HUDEP-2 (cell line): ENCODE measurements around the gene TTLL11.
"Not testable (repeated sequence)": the region's sequence is repeated elsewhere in the genome, so short reads cannot be mapped to it uniquely, and the experiment has no call there.

ENCODE experiments used
- DNase-seq, 76 experiments: peaks; one replicate each; lab custom pipeline; 2025; ENCODE audit not compliant: unreplicated experiment in 76 of 76; lab: John Stamatoyannopoulos, UW

The TTLL11 gene

GRCh38 chr9:122015170-122015821 is 77.8 kb downstream of the TTLL11 start:
- DNase-seq, result no peak

GRCh38 chr9:122011818-122012498 is 81.2 kb downstream of the TTLL11 start:
- no peak for DNase-seq

GRCh38 chr9:122008559-122008958 is 84.5 kb downstream of the TTLL11 start:
- no peak for DNase-seq

DNA sequence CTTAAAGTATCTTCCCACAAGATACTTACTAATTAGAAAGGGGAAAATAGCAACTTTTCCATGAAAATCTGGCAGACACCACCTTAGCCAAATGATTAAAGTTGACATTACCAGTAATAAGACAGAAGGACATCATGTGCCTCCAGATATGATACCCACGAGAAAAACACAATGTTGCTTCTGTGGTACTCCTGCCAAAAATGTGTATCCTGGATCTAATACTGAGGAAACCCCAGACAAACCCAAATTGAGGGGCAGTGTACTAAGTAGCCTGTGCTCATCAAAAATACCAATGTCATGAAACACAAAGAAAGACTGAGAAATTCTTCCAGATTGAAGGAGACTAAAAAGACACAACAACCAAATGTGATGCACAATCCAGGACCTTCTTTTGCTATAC is 85.3 kb downstream of the TTLL11 start:
- no peak for DNase-seq

DNA sequence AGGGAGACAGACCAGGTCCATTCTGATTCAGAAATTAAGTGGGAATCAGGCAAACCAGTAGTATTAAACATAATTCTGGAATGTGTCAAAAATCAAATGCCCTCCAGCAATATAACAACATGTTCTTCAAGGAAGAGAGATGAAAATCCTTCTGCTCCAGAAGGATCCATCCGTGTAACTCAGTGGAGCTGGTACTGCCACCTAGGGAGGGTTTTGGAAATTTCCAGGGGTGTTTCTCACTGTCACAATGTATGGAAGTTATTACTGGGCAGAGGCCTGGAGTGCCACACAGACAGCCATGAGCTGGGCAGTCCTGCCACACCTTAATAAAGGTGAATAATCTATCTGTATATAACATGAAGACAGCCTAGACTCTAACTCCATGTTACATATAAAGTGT is 87.5 kb downstream of the TTLL11 start:
- DNase-seq, result peak in 1 of 76 experiments; percentile 4

DNA sequence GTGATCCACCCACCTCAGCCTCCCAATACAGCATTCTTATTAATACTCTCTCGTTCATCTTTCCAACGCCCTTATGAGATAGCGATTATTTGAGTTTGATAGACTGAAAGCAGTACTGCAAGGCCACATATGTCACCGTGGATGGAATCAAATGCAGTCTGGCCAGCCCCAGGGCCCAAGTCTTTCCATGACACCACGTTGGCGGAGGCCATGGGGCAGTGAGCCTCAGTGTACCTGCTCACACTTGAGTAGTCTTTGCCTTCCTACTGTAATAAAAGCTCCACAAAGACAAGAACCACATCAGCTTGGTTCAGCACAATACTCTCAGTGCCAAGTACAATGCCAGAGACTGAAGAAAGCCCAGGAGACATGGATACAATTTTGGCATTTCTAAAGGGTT is 88.5 kb downstream of the TTLL11 start:
- DNase-seq, result no peak

GRCh38 chr9:122001491-122002201 is 91.5 kb downstream of the TTLL11 start:
- DNase-seq, result no peak

DNA sequence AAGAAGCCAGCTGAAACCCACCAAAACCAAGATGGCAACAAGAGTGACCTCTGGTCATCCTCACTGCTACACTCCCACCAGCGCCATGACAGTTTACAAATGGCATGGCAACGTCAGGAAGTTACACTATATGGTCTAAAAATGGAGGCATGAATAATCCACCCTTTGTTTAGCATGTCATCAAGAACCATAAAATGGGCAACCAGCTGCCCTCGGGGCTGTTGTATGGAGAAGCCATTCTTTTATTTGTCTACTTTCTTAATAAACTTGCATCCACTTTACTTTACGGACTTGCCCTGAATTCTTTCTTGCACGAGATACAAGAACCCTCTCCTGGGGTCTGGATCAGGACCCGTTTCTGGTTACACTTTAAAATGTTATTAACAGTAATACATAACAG is 92.6 kb downstream of the TTLL11 start:
- not testable (repeated sequence) for DNase-seq

- no peak for DNase-seq
Observed at GRCh38 chr9:121999556-121999955, 93.6 kb downstream of the TTLL11 start.

- DNase-seq, result no peak
Observed at GRCh38 chr9:121998513-121999049, 94.5 kb downstream of the TTLL11 start.

- no peak for DNase-seq
Observed at GRCh38 chr9:121997791-121998190, 95.3 kb downstream of the TTLL11 start.

DNA sequence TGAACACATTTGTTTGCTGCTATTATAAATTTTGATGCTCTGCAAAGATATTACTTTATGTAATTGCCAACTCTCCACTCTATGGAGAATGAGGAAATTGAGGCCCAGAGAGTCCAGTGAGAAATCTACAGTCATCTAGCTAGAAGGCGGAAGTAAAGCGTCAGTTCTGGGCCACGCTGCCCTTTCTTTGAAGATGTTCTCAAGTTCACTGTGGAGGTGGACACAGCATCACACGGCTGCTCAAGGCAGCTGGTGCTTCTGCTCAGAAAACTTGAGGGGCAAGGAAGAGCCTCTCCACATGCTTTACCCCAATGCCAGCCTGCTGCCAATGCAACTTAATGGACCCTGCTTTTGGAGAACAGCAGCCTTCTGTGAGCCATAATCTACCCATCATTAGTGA is 96.3 kb downstream of the TTLL11 start:
- DNase-seq, result no peak

- no peak for DNase-seq
Observed at GRCh38 chr9:121995997-121996396, 97.1 kb downstream of the TTLL11 start.

DNA sequence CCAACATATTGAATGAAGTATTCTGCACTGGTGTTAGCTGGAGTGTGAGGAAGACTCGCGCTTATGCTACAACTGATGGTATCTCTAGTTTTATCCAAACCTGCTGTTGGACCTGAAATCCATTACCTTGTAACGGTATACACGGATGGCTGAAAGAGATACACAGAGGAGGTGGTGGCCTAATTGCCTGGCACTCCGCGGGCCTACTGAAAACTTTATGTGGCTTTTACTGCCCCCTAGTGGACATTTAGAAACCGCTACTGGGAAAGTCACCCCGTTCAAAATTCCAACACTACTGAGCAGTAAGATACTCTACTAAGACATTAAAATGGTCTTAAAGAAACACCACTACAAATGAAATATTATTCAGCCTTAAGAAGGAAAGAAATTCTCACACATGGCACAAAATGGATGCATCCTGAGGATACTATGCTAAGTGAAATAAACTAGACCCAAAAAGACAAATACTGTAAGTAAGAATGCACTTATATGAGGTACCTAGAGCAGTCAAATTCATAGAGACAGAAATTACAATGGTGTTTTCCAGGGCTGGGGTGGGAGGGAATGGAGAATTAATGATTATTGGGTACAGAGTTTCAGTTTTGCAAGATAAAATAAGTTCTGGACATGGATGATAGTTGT is 100.4 kb downstream of the TTLL11 start:
- peak in 63 of 76 experiments; percentile 4 to 75 (median 35) for DNase-seq

DNA sequence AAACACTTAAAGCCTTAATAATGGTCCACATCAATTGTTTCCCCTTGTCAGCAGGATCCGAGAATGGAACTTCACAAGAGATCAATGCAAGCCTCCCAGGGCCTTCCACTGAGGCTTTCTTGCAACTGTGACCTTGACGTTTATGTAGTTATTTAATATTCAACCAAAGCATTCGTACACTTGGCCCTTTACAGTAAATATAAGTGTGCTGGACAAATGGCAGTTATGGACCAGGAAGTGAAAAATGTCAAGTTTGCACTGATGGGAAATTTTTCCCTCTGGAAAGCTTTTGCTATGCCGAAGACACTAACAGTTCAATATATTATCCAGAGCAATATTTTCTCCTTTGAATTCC is 101.8 kb downstream of the TTLL11 start:
- DNase-seq, result no peak

DNA sequence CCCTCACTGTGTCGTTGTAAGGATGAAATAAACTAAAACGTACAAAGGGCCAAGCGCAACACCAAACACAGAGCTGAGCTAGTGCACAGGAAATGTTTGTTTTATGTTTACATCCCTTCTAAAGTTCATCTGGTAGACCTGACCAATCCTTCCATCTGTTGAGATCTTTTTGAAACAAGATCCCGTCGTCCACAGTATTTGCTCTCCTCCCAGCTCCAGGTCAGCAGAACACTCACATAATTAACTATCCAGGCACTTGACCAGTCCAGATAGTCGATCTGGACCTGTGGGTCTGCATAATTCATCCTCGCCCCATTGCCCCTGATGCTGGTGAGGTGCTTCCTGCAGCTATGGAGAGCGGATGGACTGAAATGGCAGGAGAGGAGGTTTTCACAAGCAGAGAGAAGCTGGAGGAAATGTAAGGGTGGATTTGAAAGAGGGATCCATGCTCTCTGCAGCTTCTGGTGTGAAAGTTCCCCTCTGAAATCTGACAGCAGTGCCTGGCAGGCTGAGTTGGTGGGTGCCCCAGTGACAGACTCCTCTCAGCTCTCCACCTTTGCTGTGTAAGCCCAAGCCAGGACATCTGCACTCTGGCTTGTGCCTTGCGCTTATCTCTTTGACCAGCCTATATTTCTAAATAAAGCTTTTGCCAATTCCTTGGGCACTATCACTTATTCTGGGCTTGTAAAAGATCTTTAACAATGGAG is 102.4 kb downstream of the TTLL11 start:
- DNase-seq, result peak in 3 of 76 experiments; percentile 2 to 5 (median 2)

GRCh38 chr9:121989010-121989409 is 104.1 kb downstream of the TTLL11 start:
- no peak for DNase-seq

- DNase-seq, result no peak
Observed at GRCh38 chr9:121987314-121987713, 105.8 kb downstream of the TTLL11 start.

DNA sequence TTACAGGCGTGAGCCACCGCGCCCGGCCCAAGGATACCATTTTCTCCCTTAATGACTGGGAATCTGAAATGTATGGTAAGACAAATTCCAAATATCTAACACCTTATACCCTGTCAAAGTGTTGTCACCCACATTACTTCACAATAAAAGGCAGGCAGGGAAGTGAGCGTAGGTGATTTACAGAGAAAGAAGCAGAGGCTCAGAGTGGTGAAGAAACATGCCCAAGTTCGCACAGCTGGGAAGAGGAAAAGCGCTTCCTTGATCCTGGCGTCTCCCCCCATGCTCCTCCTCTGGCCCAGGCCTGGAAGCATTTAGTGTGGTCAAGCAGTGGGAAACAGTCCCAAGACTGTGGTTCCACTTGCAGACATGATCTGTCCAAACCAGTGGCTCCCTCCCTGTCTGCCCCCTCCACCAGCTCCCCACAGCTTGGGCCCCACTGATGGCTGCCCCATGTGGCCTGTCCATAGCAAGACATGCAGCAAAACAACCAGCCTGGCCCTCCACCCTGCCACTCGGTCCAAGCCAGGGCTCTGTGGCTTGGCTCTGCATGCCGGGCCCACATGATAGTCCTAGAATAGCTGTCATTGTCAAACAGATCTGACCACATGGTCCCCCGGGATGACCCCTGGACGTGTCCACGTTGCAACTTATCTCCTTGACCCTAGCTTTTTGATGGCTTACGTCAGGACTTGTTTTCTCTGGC is 107.2 kb downstream of the TTLL11 start:
- DNase-seq, result no peak
